Stimulated activated CD4-positive, alpha-beta T cell treated with anti-CD3 and anti-CD28 coated beads, Interleukin-15, amount 100 ng/mL, for 1 hour (primary cell): ENCODE data around the gene RAD1.
A peak's percentile ranks its signal among the peaks of the same experiment; 100 is the strongest.
"Not testable (repeated sequence)": the region's sequence is repeated elsewhere in the genome, so short reads cannot be mapped to it uniquely, and the experiment has no call there.

Source experiments
- DNase-seq, 2 donors: peaks; one replicate each; pipeline ENCODE4 v3.0.0-alpha.2; 2020; ENCODE audit warnings: low read depth in 1 of 2, low spot score in 1 of 2

Gene RAD1

GRCh38 chr5:34915139-34915855 is at the start of gene RAD1, which contains the start of gene BRIX1:
TSS of gene RAD1 (minus strand) at chr5:34915504. CDS start at chr5:34914892, 612 bp downstream.
TSS of gene BRIX1 (plus strand) at chr5:34915711. CDS start at chr5:34915739, 28 bp downstream.
- DNase-seq, result peak; percentile 80 to 87

GRCh38 chr5:34959323-34959722 is 44.0 kb upstream of the RAD1 start:
- DNase-seq, result no peak

DNA sequence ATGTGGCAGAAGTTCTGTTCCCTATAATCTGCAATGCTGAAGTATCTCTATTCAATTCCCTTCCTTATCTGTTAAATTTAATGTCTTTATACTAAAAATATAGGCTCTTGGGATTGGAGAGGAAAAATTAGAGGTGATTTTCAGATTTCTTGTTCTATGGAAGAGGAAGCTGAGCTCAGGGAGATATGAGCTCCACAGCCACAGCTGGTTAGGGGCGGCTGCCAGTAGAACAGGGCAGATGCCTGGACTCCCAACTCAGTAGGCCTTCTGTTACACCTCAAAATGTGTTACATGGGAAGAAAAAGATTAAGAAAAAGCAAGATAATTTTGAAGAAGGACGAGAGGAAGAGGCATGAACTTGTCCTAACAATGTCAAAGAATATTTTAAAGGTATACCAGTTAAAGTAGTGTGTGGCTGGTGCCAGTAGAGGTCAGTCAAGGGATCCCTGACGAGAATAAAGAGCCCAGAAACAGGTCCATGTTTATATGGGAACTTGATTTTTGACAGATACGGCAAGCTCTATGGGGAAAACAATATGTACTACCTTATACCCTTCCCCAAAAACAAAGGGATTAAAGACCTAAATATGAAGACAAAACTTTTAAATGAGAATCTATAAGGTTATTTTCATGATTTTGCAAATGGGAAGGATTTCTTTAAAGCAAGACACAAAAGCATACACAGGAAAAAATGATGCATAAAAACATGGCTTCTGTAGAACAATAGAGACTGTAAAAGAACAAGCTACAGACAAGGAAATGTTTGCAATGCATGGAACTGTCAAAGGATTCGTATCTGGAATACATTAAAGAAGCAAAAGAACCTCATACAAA is 42.8 kb upstream of the RAD1 start:
- no peak for DNase-seq

- DNase-seq, result no peak
Measured at GRCh38 chr5:34957321-34957720, 42.0 kb upstream of the RAD1 start.

DNA sequence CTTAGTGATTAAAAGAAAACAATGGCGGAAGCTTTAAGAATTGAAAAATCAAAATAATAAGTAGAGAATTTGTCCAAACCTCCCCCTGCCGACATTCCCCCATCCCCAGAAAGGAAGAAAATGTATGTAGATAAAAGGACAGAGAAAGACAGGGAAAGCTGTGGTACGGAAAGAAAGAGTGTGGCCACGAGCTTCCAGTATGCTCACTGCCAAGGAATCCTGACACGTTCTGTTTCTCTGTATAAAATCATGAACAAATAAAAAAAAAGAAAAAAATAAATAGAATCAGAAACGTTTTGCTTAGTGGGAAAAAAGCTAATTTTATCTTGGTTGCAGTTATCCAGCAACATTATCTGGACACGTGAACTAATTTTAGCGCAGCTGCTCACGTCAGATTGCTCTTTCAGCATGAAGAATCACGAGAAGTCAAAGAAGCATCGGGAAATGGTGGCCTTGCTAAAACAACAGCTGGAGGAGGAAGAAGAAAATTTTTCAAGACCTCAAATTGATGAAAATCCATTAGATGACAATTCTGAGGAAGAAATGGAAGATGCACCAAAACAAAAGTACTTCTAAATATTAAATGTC is 29.2 kb upstream of the RAD1 start:
- DNase-seq, result no peak

- no peak for DNase-seq
Measured at GRCh38 chr5:34944044-34944443, 28.7 kb upstream of the RAD1 start.

DNA sequence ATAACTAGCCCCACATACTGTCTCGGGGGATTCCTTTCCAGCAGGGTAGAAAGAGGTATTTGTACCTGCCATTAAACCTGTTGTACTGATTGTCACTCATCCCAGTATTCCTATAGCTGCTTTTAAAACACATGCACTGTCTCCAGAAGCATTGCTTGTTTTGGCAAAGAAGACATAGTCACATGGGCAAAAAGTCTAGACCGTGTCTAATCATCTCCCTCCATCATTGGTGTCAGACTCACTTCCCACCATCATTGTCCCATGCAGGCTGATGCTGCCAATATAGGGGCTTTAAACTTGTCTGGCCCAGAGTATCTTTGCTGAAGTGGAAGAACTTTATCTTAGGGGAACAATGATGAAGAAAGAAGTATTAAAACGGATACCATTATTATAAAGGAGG is 26.6 kb upstream of the RAD1 start:
- DNase-seq, result no peak

DNA sequence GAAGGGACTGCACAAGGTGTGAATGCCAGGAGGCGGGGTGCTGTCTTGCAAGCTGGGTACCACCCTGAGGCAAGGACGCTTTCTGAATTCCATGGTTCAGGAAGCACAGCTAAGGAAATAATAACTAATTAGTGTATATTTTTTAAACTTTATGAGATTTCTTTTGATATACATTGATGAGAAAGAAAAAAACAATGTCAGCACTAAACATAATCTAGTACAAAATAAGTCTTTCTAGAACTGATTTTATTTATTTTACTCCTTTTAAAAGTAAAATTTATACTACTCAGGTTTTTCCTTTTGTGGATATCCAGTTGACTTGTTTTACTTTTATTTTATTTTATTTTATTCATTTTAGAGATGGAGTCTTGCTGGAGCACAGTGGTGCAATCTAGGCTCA is 17.6 kb upstream of the RAD1 start:
- DNase-seq, result no peak

DNA sequence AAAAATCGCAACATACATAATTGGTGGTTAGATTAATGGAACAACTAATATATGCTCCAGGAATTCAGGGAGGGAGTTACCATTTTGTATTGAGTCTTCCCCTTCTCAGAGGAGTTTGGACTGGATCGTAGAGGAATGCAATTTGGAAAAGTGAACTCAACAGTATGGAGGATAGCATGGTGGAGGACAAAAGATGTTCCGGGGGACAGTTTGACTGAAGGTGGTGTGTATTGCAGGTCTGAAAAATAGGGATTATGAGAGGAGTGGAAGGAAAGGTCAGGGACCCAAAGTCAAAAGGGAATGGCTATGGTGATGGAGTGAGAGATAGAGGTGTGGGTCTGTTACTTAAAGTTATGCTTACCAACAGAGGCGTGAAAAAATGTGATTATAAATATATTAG is 15.6 kb upstream of the RAD1 start:
- DNase-seq, result no peak

DNA sequence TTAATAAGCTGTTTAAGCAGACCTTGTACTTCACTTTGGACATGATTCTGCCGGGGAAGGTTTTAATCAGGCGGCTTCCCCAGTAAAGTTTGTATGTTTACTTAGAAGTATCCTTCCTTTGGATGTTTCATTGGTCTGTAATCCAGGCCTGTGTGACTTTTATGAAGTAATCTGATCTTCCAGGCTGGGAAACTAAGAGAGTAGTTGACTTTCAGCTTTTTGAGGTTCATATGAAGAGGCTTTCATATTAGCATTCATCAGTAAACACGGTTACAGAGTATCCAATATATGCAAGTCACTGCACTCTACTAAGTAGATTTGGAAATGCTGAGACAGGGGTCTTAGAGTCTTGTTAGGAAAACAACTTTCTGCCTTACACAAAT is 15.1 kb upstream of the RAD1 start:
- DNase-seq, result no peak

DNA sequence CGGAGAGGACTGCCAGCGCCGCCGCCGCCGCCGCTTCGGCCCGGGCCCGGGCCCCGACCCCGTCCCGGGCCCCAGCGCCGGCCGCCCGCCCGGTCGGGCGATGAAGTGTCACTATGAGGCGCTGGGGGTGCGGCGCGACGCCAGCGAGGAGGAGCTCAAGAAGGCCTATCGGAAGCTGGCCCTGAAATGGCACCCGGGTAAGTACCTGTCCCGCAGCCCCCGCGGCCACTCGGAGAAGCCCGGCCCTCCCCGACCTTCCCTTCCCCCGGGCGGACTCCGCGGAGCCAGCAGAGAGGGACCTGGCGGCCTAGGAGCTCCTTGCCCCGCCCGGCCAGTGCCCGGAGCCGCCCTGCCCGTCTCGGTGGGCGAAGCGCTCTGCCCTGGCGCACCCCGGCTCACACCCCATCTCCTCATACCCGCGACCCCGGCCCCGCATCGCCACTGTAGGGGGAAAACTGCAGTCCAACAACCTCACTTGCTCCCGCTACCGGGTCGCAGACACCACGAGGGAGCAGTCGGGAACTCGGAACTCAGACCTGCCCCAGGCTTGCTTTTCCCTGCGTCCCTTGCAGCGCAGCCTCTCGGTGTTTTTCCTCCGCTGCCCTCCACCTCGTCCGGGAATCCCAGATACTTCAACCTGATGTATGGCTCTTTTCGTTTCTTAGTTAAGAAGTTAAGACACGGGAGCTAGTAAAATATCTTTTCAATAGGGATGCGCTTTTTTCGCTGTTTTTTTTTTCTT is 14.6 kb upstream of the RAD1 start:
- DNase-seq, result peak; percentile 57 to 63

GRCh38 chr5:34929134-34929719 is 13.9 kb upstream of the RAD1 start, which contains the start of gene DNAJC21:
TSS of gene DNAJC21 (plus strand) at chr5:34929559. CDS start at chr5:34929820, 261 bp downstream.
- peak; percentile 96 to 97 for DNase-seq

- DNase-seq, result no peak
Measured at GRCh38 chr5:34928267-34928666, 13.0 kb upstream of the RAD1 start.

GRCh38 chr5:34927785-34928184 is 12.5 kb upstream of the RAD1 start:
- no peak for DNase-seq

DNA sequence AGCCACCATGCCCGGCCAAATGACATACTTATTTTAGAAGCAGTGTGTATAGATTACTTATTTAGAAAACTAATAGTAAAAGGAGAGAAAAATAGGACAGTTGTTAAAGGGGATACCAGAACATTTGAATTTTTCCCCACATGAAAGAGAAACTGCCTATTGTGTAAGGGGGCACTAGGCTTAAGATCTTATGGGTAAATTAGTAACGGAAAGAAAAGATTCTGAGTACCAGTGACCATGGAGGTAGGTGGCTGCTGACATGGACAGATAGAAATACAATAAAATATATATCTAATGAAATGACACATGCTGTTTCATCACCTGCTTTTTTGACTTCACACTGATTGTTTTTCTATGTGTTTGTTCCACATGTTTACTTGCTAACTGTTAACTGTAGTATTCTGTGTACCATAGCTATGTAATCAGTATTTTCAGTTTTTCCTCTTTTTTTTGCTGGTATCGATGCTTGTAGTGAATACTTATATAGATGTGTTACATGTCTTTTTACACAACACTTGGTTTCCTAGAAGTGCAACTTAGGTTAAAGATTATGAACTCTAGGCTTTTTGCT is 11.1 kb upstream of the RAD1 start:
- DNase-seq, result no peak

DNA sequence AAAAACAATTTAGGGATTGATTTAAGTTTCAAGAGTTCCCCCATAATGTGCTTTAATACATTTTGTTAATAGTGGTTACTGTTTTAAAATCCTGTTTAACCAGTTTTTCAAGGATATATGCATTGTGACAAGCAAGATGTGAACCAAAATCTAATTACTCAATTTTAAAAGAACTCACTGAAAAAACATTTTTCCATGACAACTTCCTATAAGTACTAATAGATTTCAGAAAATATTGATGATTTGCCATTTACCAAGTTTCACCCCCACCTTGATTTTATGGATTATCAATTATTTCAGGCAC is 9.1 kb upstream of the RAD1 start:
- no peak for DNase-seq

GRCh38 chr5:34923694-34924461 is 8.6 kb upstream of the RAD1 start:
- DNase-seq, result no peak

- DNase-seq, result not testable (repeated sequence)
Measured at GRCh38 chr5:34923256-34923655, 8.0 kb upstream of the RAD1 start.

- DNase-seq, result no peak
Measured at GRCh38 chr5:34919077-34919476, 3.8 kb upstream of the RAD1 start.

- no peak for DNase-seq
Measured at GRCh38 chr5:34918025-34918424, 2.7 kb upstream of the RAD1 start.
